Activated T-helper 9 cell treated with anti-CD3 and anti-CD28 coated beads, Interleukin-2, amount 50 U/mL, for 16 hours (primary cell): Measurements from ENCODE around the gene MAN1A1.

Experiments
- DNase-seq: peaks from one replicate; pipeline ENCODE4 v3.0.0-alpha.2; 2020; ENCODE audit warnings: low read depth

The MAN1A1 gene

DNA sequence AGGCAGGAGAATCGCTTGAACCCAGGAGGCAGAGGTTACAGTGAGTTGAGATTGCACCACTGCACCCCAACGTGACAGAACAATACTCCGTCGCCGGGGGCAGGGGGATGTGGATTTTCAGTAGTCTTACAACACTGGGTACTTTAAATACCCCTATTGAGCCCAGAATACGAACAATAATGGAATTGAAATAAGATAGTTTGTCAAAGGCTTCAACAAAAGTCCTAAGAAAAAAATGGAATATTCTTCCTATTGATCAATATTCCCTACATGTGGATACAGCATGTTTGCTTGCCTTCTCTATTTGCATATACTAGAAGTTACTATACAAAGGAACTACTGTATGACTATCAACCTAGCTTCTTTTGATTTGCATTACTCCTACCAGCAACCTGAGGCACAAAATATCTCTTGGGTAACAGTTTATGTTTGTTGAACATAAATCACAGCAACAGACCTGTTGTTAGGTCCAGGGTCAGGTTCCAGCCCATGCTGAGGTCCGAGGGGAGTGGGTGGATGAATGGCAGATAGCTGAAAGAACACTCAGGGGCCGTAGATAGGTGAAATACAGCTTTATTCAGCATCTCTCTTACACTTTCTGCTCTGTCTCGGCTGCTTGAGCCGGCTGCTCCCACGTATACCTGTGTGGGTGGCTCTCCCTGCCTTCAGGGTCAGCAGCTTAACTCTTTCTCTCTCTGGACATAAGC lies 23.8 kb downstream of the MAN1A1 start:
- DNase-seq: no peak

DNA sequence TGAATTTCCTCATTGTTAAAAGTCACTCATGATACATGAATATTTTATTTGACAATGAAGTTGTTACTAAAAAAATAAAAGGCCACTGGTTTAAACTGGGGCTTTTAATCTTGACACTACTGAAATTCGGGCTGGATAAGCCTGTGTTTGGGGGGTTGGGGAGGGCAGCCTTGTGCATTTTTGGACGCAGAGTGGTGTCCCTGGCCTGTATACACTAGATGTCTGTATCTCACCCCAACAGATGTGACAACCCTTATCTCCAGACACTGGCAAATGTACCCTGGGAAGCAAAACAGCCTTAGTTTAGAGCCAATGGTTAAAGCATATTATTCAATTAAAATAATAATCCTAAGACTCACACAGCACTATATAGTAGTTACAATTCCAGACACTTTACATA lies 24.8 kb downstream of the MAN1A1 start:
- DNase-seq: no peak

GRCh38 chr6:119323931-119324330 lies 25.6 kb downstream of the MAN1A1 start:
- no peak for DNase-seq

DNA sequence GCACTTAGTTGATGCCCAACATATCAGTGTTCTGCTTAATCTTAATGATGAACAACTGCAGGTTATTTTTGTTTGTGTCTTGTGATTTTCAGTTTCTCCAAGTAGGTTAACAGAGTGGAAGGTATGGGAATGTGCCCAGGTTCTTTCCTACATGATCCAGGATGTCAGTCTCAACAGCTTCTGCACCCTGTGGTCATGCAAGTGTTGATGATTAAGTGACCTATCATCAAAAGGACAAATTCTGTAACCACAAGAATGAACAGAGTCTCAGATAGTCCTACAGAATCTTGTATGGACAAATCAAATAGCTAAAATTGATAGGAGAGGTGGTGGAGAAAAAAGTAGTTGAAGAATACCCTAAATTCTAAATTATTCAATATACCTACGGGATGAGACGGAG lies 26.1 kb downstream of the MAN1A1 start:
- DNase-seq: no peak

DNA sequence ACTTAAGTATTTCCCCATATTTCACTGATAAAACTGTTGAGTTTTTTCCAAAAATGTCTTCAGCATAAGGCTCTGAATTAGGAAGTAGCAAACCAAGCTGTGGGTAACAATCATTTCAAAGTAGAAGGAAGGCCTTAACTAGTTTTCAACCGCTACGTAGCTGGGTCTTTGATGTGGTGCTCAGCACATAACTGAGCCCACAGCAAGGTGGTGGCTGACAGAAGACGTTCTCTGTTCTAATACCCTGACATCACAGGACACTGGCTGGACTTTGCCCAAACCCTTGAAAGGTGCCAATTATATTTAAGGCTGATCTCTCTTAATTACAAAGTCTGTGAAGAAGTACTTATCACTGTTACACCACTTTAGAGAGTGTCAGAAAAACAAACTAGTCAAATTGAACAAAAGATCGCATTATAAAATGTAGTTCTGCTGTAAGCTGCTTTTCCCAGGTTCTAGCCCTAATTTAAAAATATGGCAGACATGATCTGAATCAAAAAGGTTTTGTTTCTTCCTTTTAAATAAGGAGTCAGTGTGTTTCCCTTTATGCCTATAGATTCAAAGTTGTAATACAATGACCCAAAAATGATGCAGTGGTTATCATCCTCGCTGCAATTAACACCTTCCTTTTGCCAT lies 26.7 kb downstream of the MAN1A1 start:
- DNase-seq: no peak

DNA sequence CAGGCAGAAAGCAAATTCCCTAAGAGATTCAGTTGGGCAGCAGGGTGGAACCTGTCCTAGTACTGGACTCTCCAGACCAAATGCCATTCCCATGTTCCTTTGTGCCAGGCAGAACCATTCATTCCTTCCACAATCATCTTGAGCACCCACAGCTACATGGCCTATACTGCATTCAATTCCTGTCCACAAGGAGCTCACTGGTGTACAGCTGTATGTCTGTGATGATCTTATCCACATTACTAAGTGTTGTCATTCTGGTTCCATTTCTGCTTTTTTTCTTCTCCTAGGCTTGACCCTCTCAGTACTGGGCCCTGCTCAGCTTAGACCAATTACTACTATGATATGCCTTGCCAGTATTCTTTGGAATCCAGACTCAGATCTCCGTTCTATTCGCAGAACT lies 27.5 kb downstream of the MAN1A1 start:
- DNase-seq: no peak

GRCh38 chr6:119319694-119320093 lies 29.9 kb downstream of the MAN1A1 start:
- no peak for DNase-seq

- DNase-seq: no peak
These were observed 30.8 kb downstream of the MAN1A1 start for GRCh38 chr6:119318730-119319129.

- DNase-seq: no peak
These were observed 31.4 kb downstream of the MAN1A1 start for GRCh38 chr6:119318176-119318575.

DNA sequence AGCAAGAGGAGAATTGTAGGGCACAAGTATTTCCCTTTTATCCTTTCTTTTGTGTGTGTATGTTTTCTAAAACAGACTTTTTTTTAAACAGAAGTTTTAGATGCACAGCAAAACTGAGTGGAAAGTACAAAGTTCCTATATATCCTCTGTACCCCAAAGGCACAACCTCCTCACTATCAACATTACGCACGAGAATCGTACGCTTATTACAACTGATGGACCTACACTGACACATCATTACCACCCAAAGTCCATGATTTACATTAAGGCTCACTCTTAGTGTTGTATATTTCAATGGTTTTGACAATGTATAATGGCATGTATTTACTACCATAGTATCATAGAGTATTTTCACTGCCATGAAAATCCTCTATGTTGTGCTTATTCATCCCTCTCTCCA lies 32.6 kb downstream of the MAN1A1 start:
- no peak for DNase-seq

DNA sequence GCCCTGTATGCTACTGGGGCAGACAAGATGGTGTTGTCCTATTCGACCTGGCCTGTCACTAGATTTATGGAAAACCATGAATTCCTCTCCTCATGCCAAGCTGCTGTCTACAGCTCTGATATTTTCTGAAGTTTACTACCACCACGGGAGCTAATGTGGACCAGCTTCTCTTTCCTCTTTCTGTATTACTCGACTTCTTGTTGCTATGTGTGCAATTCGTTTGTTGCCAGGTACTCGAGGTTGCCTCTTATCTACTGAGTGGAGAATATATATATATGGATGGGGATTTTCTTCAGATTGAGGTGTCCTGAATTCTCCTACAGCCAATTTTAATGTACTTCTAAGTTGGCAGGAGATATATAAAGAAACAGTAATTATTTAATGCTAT lies 34.7 kb downstream of the MAN1A1 start:
- DNase-seq: no peak

- DNase-seq: no peak
These were observed 35.4 kb downstream of the MAN1A1 start for GRCh38 chr6:119313937-119314884.

DNA sequence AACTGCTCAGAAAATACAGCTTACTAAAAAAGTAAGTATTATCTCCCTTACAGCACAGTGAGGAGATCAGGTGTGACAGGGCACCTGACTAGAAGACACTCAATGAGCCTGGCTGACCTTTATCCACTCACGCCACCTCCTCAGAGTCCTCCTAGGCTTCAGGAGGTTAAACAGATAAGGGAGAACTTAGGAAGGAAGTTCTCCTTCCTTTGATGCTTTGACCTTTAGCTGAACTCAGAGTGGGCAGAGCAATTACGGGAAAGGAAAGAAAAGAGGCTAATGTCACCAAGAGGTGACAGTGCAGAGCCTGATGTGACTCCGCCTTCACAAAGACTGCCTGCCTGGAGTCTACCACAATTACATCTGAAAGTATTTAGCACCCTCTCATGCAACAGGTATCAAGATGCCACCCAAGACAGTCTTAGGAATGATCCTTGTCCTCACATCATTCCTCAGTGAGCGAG lies 36.7 kb downstream of the MAN1A1 start:
- DNase-seq: no peak

DNA sequence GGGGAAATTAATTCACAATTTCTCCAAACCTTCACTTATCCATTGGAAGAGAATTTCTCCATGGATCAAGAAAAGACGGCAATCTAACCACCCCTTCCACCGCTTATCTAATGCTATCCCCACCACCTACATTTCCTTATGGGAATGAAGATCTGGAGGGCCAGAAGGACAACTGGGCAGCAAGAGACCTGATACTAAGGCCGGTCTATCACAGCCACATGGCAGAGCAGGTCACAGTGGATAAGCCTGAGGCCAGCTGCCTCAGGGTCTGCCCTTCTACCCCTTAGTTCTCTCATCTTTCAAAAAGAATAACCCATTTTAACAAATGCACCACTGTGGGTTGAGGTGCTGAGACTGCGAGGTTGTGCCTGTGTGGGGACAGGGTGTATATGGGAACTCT lies 37.1 kb downstream of the MAN1A1 start:
- no peak for DNase-seq

- DNase-seq: no peak
These were observed 37.9 kb downstream of the MAN1A1 start for GRCh38 chr6:119311514-119312142.

DNA sequence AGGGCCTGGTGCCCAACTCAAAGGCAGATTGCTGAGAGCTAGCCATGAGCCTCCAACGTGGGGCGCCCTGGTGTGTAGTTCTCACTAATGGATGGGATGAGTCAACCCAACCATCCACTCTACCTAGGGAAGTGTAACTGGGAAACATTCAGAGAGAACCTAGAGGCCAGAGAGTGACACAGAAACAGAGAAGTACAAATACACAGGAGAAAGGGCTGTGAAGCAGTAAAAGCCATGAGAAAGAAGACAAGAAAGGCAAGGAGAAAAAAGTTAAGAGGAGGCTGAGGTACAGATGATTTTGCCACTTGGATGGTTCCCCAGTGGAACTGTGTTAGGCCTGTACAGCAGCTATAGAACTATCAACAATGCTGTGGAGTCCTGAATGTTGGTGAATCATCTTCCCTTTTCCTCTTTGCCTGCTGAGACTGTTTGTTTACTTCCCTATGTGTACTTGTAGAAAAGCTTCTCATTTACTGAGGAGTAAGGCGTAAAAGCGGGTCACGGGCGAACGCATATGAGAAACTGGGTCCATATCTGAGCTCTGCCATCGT lies 39.0 kb downstream of the MAN1A1 start:
- DNase-seq: no peak

- DNase-seq: no peak
These were observed 40.4 kb downstream of the MAN1A1 start for GRCh38 chr6:119308991-119309657.

GRCh38 chr6:119308048-119308570 lies 41.5 kb downstream of the MAN1A1 start:
- no peak for DNase-seq

GRCh38 chr6:119307056-119307455 lies 42.5 kb downstream of the MAN1A1 start:
- no peak for DNase-seq

- DNase-seq: no peak
These were observed 43.1 kb downstream of the MAN1A1 start for GRCh38 chr6:119306396-119306968.
